GM12874 (cell line): ENCODE data around the gene DAPK1.

Experiments used
- CTCF ChIP-seq: IDR thresholded peaks from 2 replicates; pipeline ENCODE4 v1.5.1; 2011; ENCODE audit warnings: low read depth, mild to moderate bottlenecking, control low read depth, low read length, moderate library complexity; ENCODE audit not compliant: insufficient read depth

DAPK1 gene

GRCh38 chr9:87753313-87753712, 255.6 kb downstream of the DAPK1 start:
- no peak for TF ChIP-seq CTCF
